Dermis microvascular lymphatic vessel endothelial cell (primary cell): ENCODE data around the gene TRIM51. TPM values are rescaled to one million over a fixed set of nuclear protein-coding genes. Genes with fewer than 3 reads are reported as not detected.
"Not testable (repeated sequence)": the region's sequence is repeated elsewhere in the genome, so short reads cannot be mapped to it uniquely, and the experiment has no call there.

Experiments
- DNase-seq, 2 donors: peaks; one replicate each; pipeline versions ENCODE4 v3.0.0 to v3.0.0-alpha.2; 2010; ENCODE audit warnings: low read depth in 2 of 2
- total RNA-seq: library from RNA; depleted of rRNA; stranded (reverse); fragments of >200 nt; gene quantifications from 2 replicates; pipeline ENCODE4 v1.2.1, GENCODE V29; 2014

The TRIM51 gene, protein sequence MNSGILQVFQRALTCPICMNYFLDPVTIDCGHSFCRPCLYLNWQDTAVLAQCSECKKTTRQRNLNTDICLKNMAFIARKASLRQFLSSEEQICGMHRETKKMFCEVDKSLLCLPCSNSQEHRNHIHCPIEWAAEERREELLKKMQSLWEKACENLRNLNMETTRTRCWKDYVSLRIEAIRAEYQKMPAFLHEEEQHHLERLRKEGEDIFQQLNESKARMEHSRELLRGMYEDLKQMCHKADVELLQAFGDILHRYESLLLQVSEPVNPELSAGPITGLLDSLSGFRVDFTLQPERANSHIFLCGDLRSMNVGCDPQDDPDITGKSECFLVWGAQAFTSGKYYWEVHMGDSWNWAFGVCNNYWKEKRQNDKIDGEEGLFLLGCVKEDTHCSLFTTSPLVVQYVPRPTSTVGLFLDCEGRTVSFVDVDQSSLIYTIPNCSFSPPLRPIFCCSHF
- total RNA-seq, result not detected in 2 replicates

DNA sequence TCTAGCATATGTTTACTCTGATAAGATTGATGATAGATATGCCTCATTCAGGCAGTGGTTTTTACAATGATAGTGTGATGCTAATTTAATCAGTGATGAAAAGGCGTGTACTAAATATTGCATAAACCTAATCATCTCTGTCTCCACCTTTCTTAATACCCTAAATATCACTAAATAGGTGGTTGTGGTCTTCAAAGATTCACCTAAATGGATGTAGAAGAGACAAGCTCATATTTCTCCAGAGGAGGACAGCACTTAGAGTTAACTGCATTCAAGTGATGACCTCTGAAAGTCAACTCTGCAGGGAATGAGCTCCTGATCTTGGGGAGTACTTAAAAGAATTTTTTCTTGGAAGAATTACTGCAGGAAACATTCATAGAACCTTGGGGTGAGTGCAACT is at the start of gene TRIM51:
Gene TRIM51 (plus strand): TSS at position 301 of the 400 bp plus-strand sequence. CDS start 2,132 bp downstream, outside the sequence.
- DNase-seq, result not testable (repeated sequence)

- no peak for DNase-seq
Observed at GRCh38 chr11:55838452-55838851, 44.6 kb upstream of the TRIM51 start, which contains the start of gene OR5D16. TSS of gene OR5D16 (plus strand) at chr11:55838752. CDS start at chr11:55838752, 0 bp downstream.

GRCh38 chr11:55847453-55847852 is 35.6 kb upstream of the TRIM51 start:
- DNase-seq, result no peak

- no peak for DNase-seq
Observed at GRCh38 chr11:55849037-55849436, 34.1 kb upstream of the TRIM51 start.

GRCh38 chr11:55852141-55852540 is 31.0 kb upstream of the TRIM51 start:
- DNase-seq, result no peak

DNA sequence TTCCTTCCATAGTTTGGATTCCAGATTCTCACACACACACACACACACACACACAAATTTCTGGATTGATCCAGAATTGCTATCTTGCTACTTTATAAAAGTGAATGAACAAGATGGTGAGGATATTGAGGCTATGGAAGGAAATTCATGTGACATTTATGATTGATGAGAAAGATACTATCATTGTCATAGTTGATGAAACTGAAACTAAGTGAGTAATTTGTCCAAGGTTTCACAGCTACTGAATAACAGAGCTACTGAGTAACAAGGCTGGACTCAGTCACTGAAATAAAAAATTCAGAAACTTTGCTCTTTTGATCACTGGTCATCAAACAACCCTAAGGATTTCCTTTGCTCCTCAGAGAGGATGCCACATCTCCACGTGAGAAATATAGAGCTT is 28.4 kb upstream of the TRIM51 start:
- DNase-seq, result no peak

DNA sequence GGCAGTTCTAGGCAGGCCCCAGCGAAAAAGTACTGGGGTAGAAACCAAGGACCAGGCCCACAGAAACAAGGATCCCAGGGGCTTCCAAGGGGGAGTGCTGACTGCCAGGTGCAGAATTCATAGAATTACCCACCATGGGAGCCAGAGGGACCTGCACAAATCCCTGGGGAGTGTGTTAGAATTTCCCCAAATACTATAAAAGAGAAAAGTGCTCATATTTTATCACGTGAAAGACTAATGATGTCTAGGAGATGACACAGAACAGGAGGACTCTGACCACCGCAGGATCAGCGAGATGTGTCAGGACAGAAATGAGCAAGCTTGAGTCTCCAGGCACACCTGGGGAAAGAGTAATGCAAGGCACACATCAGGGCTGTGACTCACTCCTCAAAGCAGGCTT is 15.7 kb upstream of the TRIM51 start:
- DNase-seq, result not testable (repeated sequence)

DNA sequence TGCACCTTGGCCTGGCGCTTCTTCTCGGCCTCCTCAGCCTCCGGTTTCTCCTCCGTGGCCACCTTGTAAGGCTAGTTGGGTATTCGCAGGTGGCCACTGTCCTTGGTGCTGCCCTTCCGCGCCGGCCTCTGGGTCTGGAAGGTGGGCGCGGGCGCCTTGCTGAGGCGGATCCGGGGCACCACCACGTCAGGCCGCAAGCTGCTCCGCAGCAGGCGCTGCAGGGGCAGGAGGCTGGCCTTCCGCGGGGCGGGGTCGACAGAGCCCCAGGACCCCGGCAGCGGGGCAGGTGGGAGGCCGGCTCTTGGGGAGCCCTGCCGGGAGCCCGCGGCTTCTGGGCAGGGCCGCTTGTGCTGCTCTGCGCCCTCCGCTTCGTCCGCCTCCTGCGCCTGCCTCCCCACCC is 10.4 kb upstream of the TRIM51 start:
- DNase-seq, result not testable (repeated sequence)

DNA sequence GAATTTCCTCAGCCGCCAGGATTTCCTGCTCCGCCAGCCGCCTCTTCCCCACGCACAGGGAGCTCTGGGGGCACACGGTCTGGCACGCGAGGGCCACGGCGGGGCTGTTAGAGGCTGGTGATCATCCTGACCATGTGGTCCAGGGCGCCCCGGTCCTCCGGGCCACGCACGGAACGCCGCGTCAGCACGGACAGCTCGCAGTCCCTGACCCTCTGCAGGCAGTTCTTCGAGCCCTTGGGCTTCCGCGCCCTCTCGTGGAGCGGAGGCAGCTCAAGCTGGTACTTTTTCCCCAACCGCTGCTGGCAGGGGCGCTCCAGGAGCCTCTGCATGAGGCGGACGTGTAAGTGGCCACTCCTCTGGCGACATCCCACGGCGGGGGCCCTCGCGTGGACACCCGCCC is 10.0 kb upstream of the TRIM51 start:
- DNase-seq, result not testable (repeated sequence)

DNA sequence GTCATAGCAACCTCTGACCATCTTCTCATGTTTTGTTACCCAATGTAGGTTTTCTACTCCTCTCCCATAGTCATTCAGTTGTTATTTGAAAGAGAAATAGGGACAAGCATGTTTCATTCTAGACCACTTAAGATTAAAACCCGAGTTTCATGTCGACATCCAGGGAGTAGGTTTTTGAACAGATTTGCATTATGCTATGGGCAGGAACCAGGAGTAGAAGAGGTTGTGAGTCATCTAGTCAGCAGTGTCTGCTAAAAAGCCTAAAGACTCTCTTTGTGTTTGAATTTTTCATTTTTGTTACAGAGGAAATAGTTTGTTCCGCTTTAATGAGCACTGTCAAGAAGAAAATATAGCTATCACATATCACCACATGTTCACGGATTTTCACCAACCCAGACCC is 1.9 kb downstream of the TRIM51 start:
- DNase-seq, result not testable (repeated sequence)

DNA sequence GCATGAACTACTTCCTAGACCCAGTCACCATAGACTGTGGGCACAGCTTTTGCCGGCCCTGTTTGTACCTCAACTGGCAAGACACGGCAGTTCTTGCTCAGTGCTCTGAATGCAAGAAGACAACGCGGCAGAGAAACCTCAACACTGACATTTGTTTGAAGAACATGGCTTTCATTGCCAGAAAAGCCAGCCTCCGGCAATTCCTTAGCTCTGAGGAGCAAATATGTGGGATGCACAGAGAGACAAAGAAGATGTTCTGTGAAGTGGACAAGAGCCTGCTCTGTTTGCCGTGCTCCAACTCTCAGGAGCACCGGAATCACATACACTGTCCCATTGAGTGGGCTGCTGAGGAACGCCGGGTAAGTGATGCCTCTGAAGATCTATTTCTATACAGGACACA is 2.4 kb downstream of the TRIM51 start:
- not testable (repeated sequence) for DNase-seq

- DNase-seq, result no peak
Observed at GRCh38 chr11:55895216-55895615, 12.1 kb downstream of the TRIM51 start.

DNA sequence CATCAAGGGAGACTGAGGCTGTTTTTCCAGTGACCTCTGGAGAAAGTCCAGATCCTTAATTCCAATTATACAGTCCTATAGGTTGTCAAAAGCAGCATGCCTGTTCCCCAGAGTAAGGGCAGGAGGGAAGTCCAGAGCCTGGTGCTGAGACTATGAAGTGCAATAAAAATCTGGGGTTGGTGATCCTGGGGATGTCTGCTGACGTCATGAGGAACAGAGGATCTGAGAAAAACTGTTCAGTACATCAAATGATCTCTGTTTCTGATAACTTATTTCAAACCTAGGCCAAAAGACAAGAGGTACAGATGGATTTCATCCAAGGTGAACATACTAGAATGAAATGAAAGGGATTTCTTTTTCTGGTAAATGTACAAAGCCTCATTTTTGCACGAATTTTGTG is 19.2 kb downstream of the TRIM51 start:
- no peak for DNase-seq

DNA sequence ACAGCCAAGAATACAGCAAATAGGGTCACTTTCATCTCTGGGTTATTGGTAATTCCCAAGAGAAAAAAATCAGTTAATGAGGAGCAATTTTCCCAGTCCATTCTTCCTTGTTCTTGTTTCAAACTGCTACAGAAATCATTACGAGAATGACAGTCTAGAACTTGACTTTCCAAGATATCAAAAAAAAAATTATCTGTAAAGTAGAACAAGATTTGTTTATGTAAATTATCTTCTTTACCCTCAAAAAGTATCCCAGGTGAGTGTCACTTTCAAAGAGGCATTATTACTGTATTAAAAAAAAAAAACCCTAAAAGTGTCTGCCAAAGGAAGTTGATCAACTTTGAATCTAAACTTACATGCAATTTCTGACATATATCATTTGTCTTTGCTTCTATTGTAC is 31.4 kb downstream of the TRIM51 start, which contains the start of gene OR5W2:
Gene OR5W2 (minus strand): TSS at position 101 of the 400 bp plus-strand sequence. CDS start 0 bp downstream, at position 101.
- DNase-seq, result no peak

DNA sequence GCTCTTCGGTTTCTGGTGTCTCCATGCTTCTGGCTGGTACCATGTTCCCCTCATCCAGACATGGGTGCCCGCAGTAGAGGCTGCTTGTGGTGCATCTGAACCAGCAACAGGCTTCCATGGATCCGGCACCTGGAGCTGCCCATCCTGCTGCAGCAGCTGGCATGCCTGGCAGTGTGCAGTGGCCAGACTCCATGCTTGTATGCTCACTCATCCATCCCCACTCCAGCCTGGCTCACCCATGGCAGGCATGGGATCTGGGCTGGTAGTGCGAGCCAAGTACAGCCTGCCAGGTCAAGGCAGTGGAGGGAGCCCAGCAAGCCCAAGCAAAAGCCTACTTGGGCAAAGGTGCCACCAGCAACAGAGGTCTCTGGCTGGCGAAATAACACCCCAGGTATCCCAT is 37.4 kb downstream of the TRIM51 start:
- no peak for DNase-seq

- no peak for DNase-seq
Observed at GRCh38 chr11:55936300-55936699, 53.2 kb downstream of the TRIM51 start, which contains the start of gene OR5I1. TSS of gene OR5I1 (minus strand) at chr11:55936400. CDS start at chr11:55936400, 0 bp downstream.

Other genes with a start within 250 kb of the TRIM51 start
- not detected in 2 replicates for gene OR4P4, start 248.2 kb upstream of the TRIM51 start, total RNA-seq
- gene OR4S2, start 235.0 kb upstream of the TRIM51 start, total RNA-seq, result not detected in 2 replicates
- gene OR4C6, start 221.1 kb upstream of the TRIM51 start, total RNA-seq, result not detected in 2 replicates
- gene OR5D13, start 109.9 kb upstream of the TRIM51 start, total RNA-seq, result not detected in 2 replicates
- not detected in 2 replicates for gene OR5D14, start 87.7 kb upstream of the TRIM51 start, total RNA-seq
- not detected in 2 replicates for gene OR5L1, start 71.9 kb upstream of the TRIM51 start, total RNA-seq
- not detected in 2 replicates for gene OR5D18, start 63.7 kb upstream of the TRIM51 start, total RNA-seq
- not detected in 2 replicates for gene OR5L2, start 56.1 kb upstream of the TRIM51 start, total RNA-seq
- gene OR5D16, start 44.5 kb upstream of the TRIM51 start, total RNA-seq, result not detected in 2 replicates
- gene OR5W2, start 31.3 kb downstream of the TRIM51 start, total RNA-seq, result not detected in 2 replicates
- gene OR5I1, start 53.1 kb downstream of the TRIM51 start, total RNA-seq, result not detected in 2 replicates
- not detected in 2 replicates for gene OR10AG1, start 86.6 kb downstream of the TRIM51 start, total RNA-seq
- gene OR5F1, start 111.3 kb downstream of the TRIM51 start, total RNA-seq, result not detected in 2 replicates
- gene OR5AS1, start 144.4 kb downstream of the TRIM51 start, total RNA-seq, result not detected in 2 replicates
- not detected in 2 replicates for gene OR8I2, start 210.0 kb downstream of the TRIM51 start, total RNA-seq
- gene OR8H2, start 220.4 kb downstream of the TRIM51 start, total RNA-seq, result not detected in 2 replicates
- gene OR8H3, start 239.1 kb downstream of the TRIM51 start, total RNA-seq, result not detected in 2 replicates